HepG2 (cell line): Measurements from ENCODE around the gene JADE2. TPM values are rescaled to one million over a fixed set of nuclear protein-coding genes. Genes with fewer than 3 reads are reported as not detected.

Experiments
- CENPX ChIP-seq: sonication (generic); formaldehyde crosslinking; IDR thresholded peaks from 2 replicates; pipeline ENCODE4 v1.9.0; 2021; ENCODE audit warnings: mild to moderate bottlenecking, missing genetic modification reagents, moderate library complexity
- HNRNPLL ChIP-seq: fragments of 200-400 bp; formaldehyde crosslinking; IDR thresholded peaks from 2 replicates; pipeline ENCODE4 v1.6.1; 2017; ENCODE audit warnings: mild to moderate bottlenecking, low read depth, low read length; ENCODE audit not compliant: poor library complexity, severe bottlenecking
- IRX3 ChIP-seq: sonication (generic); formaldehyde crosslinking; IDR thresholded peaks from 2 replicates; pipeline ENCODE4 v1.8.1; 2023; ENCODE audit warnings: mild to moderate bottlenecking, low read depth, missing genetic modification reagents, borderline replicate concordance
- JARID2 ChIP-seq: sonication (generic); formaldehyde crosslinking; IDR thresholded peaks from 2 replicates; pipeline ENCODE4 v1.8.1; 2023; ENCODE audit warnings: missing genetic modification reagents, inconsistent platforms; ENCODE audit not compliant: insufficient replicate concordance
- MIXL1 ChIP-seq: IDR thresholded peaks from 2 replicates; pipeline ENCODE4 v1.6.1; 2016
- NFATC3 ChIP-seq: sonication (generic); formaldehyde crosslinking; IDR thresholded peaks from 2 replicates; pipeline ENCODE4 v1.5.1; 2020; ENCODE audit warnings: mild to moderate bottlenecking, missing genetic modification reagents
- NR2F1 ChIP-seq, 2 experiments: fragments of 450-650 bp in 1 of 2; formaldehyde crosslinking in 1 of 2; IDR thresholded peaks; 2 replicates each; pipeline versions ENCODE4 v1.5.0 to v1.6.1; 2016 to 2020; ENCODE audit warnings: mild to moderate bottlenecking in 1 of 2, missing compliant biosample characterization in 1 of 2, missing genetic modification reagents in 1 of 2, moderate library complexity in 1 of 2
- STAG1 ChIP-seq: sonication (generic); formaldehyde crosslinking; IDR thresholded peaks from 2 replicates; pipeline ENCODE4 v1.4.0; 2020; ENCODE audit warnings: missing genetic modification reagents
- TOPORS ChIP-seq: sonication (generic); formaldehyde crosslinking; IDR thresholded peaks from 2 replicates; pipeline ENCODE4 v1.8.0; 2023; ENCODE audit warnings: mild to moderate bottlenecking, missing genetic modification reagents
- ZBTB7A ChIP-seq: sonication (generic); formaldehyde crosslinking; IDR thresholded peaks from 2 replicates; pipeline ENCODE4 v1.8.0; 2022; ENCODE audit warnings: mild to moderate bottlenecking, missing genetic modification reagents
- ZNF207 ChIP-seq: fragments of 450-650 bp; IDR thresholded peaks from 2 replicates; pipeline ENCODE4 v1.6.1; 2016; ENCODE audit warnings: antibody characterized with exemption, borderline replicate concordance
- ZNF607 ChIP-seq: sonication (generic); formaldehyde crosslinking; IDR thresholded peaks from 2 replicates; pipeline ENCODE4 v1.5.1; 2020; ENCODE audit warnings: missing genetic modification reagents, mild to moderate bottlenecking, borderline replicate concordance
- ZNF781 ChIP-seq: sonication (generic); formaldehyde crosslinking; IDR thresholded peaks from 2 replicates; pipeline ENCODE4 v1.5.1; 2020; ENCODE audit warnings: borderline replicate concordance, mild to moderate bottlenecking, missing genetic modification reagents; ENCODE audit errors: not compliant biosample characterization
- polyA plus RNA-seq, 8 experiments: library from polyadenylated mRNA; depleted of rRNA in 3 of 8; stranded (reverse) in 7 of 8; unstranded in 1 of 8; fragments of >200 nt; fragmentation: Illumina TruSeq in 4 of 8; extraction: Trizol in 4 of 8; gene quantifications; 2 replicates each; pipeline versions ENCODE4 v1.2.1 to v1.2.3, GENCODE V29; 2011 to 2016; ENCODE audit warnings: low read depth in 4 of 8, missing spikeins in 1 of 8, mixed read lengths in 1 of 8; ENCODE audit not compliant: insufficient read depth in 1 of 8
- total RNA-seq, 5 experiments: library from RNA; depleted of rRNA; stranded (reverse); fragments of >200 nt; fragmentation: Illumina TruSeq; extraction: Trizol; gene quantifications; 2 replicates each; pipeline ENCODE4 v1.2.3, GENCODE V29; 2016; ENCODE audit warnings: low read depth in 1 of 5
- TF ChIP-seq, protein P1 (sequence below): sonication (generic); formaldehyde crosslinking; IDR thresholded peaks from 2 replicates; pipeline ENCODE4; 2020; ENCODE audit warnings: missing genetic modification reagents, mild to moderate bottlenecking, borderline replicate concordance
- TF ChIP-seq, protein P2 (sequence below): IDR thresholded peaks from 2 replicates; pipeline ENCODE4 v1.6.1; 2012; ENCODE audit warnings: inconsistent platforms
- TF ChIP-seq, protein P3 (sequence below): sonication (generic); formaldehyde crosslinking; conservative IDR thresholded peaks from 2 replicates; pipeline ENCODE4 v1.4.0; 2020; ENCODE audit warnings: missing genetic modification reagents
- TF ChIP-seq, protein P4 (sequence below): sonication (generic); formaldehyde crosslinking; IDR thresholded peaks from 2 replicates; pipeline ENCODE4 v1.4.0; 2020; ENCODE audit warnings: low read depth, mild to moderate bottlenecking, missing genetic modification reagents

The JADE2 gene
- total and polyA plus RNA-seq, 2 of the 13 experiments (the other 11 are each of a cell fraction or from before 2014, with no cell fraction given), result 7.5 to 15.1 TPM

DNA sequence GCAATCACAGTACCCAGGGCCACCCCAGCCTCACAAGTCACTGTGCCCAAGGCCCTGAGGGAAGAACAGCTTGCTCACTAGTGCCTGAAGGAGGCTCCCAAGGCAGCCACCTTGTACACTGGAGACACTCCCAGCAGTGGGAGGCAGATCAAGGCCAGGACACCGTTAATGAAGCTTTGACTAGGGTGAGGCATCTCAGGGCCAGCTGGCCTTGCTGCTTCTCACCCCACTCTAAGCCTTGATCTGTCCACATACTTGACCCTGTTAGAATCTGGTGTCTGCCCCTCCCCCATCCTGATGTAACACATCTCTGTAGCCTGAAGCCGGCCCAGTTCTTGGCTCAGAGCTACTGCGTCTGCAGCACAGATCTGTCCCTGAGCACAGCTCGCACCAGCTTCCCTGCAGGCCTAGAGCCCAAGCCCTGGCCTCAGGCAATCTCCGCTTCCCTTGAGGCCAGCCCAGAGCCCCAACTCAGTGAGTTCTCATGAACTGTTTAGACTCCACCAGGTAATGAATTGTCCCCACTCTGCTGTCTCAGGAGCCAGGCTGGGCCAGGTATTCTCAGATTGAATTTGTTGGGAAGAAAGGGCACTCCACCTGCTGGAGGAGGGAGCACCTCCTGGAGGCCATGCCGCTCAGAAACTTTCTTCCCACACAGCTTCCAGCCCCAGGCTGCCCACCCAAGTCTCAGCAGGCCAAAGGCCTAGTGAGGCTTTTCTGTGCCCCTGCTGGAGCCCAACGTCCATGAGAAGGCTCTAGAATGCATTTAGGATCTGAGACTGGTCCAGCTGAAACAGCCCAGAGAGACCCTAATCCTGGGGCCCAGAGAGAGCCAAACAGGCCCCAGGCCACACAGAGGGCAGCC is 13.4 kb upstream of the JADE2 start (continued):
- TF ChIP-seq HNRNPLL, result no peak
- no peak for TF ChIP-seq IRX3 (CRISPR knock-in tag)
- peak; percentile 62 to 66; a peak in 2 of 4 replicates for TF ChIP-seq NR2F1 (CRISPR knock-in tag; IDR thresholded peaks at IDR 0.05)
- TF ChIP-seq ZNF781, result peak; percentile 46
- peak; percentile 71 for TF ChIP-seq STAG1 (CRISPR knock-in tag)
- TF ChIP-seq ZNF207, result no peak
- no peak for TF ChIP-seq JARID2
- no peak for TF ChIP-seq NFATC3 (CRISPR knock-in tag)
- TF ChIP-seq, protein P1, sequence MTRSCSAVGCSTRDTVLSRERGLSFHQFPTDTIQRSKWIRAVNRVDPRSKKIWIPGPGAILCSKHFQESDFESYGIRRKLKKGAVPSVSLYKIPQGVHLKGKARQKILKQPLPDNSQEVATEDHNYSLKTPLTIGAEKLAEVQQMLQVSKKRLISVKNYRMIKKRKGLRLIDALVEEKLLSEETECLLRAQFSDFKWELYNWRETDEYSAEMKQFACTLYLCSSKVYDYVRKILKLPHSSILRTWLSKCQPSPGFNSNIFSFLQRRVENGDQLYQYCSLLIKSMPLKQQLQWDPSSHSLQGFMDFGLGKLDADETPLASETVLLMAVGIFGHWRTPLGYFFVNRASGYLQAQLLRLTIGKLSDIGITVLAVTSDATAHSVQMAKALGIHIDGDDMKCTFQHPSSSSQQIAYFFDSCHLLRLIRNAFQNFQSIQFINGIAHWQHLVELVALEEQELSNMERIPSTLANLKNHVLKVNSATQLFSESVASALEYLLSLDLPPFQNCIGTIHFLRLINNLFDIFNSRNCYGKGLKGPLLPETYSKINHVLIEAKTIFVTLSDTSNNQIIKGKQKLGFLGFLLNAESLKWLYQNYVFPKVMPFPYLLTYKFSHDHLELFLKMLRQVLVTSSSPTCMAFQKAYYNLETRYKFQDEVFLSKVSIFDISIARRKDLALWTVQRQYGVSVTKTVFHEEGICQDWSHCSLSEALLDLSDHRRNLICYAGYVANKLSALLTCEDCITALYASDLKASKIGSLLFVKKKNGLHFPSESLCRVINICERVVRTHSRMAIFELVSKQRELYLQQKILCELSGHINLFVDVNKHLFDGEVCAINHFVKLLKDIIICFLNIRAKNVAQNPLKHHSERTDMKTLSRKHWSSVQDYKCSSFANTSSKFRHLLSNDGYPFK, result peak; percentile 59; the same call in 1 of the 2 replicates
- no peak for TF ChIP-seq ZNF607 (CRISPR knock-in tag)
- TF ChIP-seq ZBTB7A, result no peak
- TF ChIP-seq, protein P2, sequence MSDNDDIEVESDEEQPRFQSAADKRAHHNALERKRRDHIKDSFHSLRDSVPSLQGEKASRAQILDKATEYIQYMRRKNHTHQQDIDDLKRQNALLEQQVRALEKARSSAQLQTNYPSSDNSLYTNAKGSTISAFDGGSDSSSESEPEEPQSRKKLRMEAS, result peak; percentile 37; the same call in 1 of the 2 replicates
- no peak for TF ChIP-seq CENPX (CRISPR knock-in tag)
- TF ChIP-seq, protein P3, sequence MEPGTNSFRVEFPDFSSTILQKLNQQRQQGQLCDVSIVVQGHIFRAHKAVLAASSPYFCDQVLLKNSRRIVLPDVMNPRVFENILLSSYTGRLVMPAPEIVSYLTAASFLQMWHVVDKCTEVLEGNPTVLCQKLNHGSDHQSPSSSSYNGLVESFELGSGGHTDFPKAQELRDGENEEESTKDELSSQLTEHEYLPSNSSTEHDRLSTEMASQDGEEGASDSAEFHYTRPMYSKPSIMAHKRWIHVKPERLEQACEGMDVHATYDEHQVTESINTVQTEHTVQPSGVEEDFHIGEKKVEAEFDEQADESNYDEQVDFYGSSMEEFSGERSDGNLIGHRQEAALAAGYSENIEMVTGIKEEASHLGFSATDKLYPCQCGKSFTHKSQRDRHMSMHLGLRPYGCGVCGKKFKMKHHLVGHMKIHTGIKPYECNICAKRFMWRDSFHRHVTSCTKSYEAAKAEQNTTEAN (CRISPR knock-in tag), result no peak
- TF ChIP-seq TOPORS (CRISPR knock-in tag), result no peak
- no peak for TF ChIP-seq MIXL1
- TF ChIP-seq, protein P4, sequence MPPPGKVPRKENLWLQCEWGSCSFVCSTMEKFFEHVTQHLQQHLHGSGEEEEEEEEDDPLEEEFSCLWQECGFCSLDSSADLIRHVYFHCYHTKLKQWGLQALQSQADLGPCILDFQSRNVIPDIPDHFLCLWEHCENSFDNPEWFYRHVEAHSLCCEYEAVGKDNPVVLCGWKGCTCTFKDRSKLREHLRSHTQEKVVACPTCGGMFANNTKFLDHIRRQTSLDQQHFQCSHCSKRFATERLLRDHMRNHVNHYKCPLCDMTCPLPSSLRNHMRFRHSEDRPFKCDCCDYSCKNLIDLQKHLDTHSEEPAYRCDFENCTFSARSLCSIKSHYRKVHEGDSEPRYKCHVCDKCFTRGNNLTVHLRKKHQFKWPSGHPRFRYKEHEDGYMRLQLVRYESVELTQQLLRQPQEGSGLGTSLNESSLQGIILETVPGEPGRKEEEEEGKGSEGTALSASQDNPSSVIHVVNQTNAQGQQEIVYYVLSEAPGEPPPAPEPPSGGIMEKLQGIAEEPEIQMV (CRISPR knock-in tag), result no peak
